ENCODE results near the gene TPST2.

- TF ChIP-seq FOXA1 (IDR thresholded peaks at IDR 0.05) (no peak), PKNOX1 (IDR thresholded peaks at IDR 0.05) (no peak), BHLHE40 (IDR thresholded peaks at IDR 0.05; ENCODE audit: borderline replicate concordance) (no peak), L3MBTL2 (conservative IDR thresholded peaks at IDR 0.05) (no peak), FOXK2 (IDR thresholded peaks at IDR 0.05) (no peak), HDGF (IDR thresholded peaks at IDR 0.05; ENCODE audit: borderline replicate concordance) (no peak), CTBP1 (IDR thresholded peaks at IDR 0.05; ENCODE audit: borderline replicate concordance) (no peak), SUZ12 (IDR thresholded peaks at IDR 0.05) (no peak), ELF4 (IDR thresholded peaks at IDR 0.05) (no peak)
Observed at GRCh38 chr22:26522012-26522411, 67.9 kb downstream of the TPST2 start.
